GM12878 (cell line): Measurements from ENCODE around the gene PPM1E. TPM values are rescaled to one million over a fixed set of nuclear protein-coding genes. Genes with fewer than 3 reads are reported as not detected.
A peak's percentile ranks its signal among the peaks of the same experiment; 100 is the strongest.

Source experiments
- ATAC-seq: fragments of 200-7000 bp; cut with Tn5 transposase; 3 replicates; pipeline ENCODE4 v1.9.1; 2020; ENCODE audit warnings: mild to moderate bottlenecking, moderate library complexity
- BruUV-seq: library from RNA; stranded (reverse); fragments of 400-500 nt; replicated peaks from 2 replicates; lab custom pipeline; 2021; lab: Mats Ljungman, UMichigan
- CTCF ChIA-PET: fragments of 300-600 bp; sonication (Branson Sonifier 250); formaldehyde crosslinking; extraction: SDS; loops from one replicate; lab custom pipeline; 2021; ENCODE audit warnings: inconsistent platforms; lab: Yijun Ruan, JAX
- POLR2A ChIA-PET: fragments of 350-600 bp; formaldehyde crosslinking; extraction: SDS; loops from one replicate; lab custom pipeline; 2021; ENCODE audit warnings: inconsistent platforms; lab: Charles Lee
- RAD21 ChIA-PET: fragments of 300-600 bp; sonication (Branson Sonifier 250); formaldehyde crosslinking; loops from one replicate; lab custom pipeline; 2023; ENCODE audit warnings: antibody characterized with exemption; ENCODE audit not compliant: unreplicated experiment; lab: Charles Lee
- SMC1A ChIA-PET: fragments of 300-600 bp; sonication (Branson Sonifier 250); formaldehyde crosslinking; loops from one replicate; lab custom pipeline; 2023; ENCODE audit not compliant: unreplicated experiment, uncharacterized antibody; lab: Charles Lee
- DNase-seq: peaks from one replicate; pipeline ENCODE4 v3.0.0-alpha.2; 2011; ENCODE audit warnings: low read depth, low spot score
- FAIRE-seq: peaks from 3 replicates; lab custom pipeline; 2011; peaks lifted over from hg19 to GRCh38; lab: Jason Lieb, UNC
- H2AFZ ChIP-seq: 2 replicates; pipeline ENCODE4 v1.6.0; 2011; ENCODE audit warnings: low read depth, low read length, control low read depth; ENCODE audit not compliant: control insufficient read depth
- H3K27ac ChIP-seq: 2 replicates; pipeline ENCODE4 v1.5.1; 2011; ENCODE audit warnings: control low read depth; ENCODE audit not compliant: control insufficient read depth, insufficient read depth
- H3K27me3 ChIP-seq, 2 experiments: replicated peaks in 1 of 2; 2 replicates each; pipeline versions ENCODE4 v1.6.0 to v1.6.1; 2011; ENCODE audit warnings: low read length in 1 of 2; ENCODE audit not compliant: control insufficient read depth in 2 of 2, insufficient read depth in 2 of 2
- H3K36me3 ChIP-seq, 2 experiments: 2 replicates each; pipeline ENCODE4 v1.5.1; 2011; ENCODE audit warnings: low read length in 1 of 2; ENCODE audit not compliant: control insufficient read depth in 2 of 2, insufficient read depth in 2 of 2
- H3K4me1 ChIP-seq: 2 replicates; pipeline ENCODE4 v1.6.1; 2011; ENCODE audit warnings: mild to moderate bottlenecking, low read length, moderate library complexity, mixed read lengths; ENCODE audit not compliant: control insufficient read depth, insufficient read depth
- H3K4me2 ChIP-seq: 2 replicates; pipeline ENCODE4 v1.6.0; 2011; ENCODE audit warnings: control low read depth; ENCODE audit not compliant: control insufficient read depth, insufficient read depth
- H3K4me3 ChIP-seq: fragments of 200-600 bp; sonication (generic); 2 replicates; pipeline ENCODE4 v1.5.1; 2016
- H3K79me2 ChIP-seq: 2 replicates; pipeline ENCODE4 v1.6.0; 2011; ENCODE audit warnings: low read length; ENCODE audit not compliant: control insufficient read depth, insufficient read depth
- H3K9ac ChIP-seq: 2 replicates; pipeline ENCODE4 v1.8.0; 2011; ENCODE audit warnings: low read length, control low read depth, mixed read lengths; ENCODE audit not compliant: control insufficient read depth, insufficient read depth
- H3K9me3 ChIP-seq: replicated peaks from 3 replicates; pipeline ENCODE4 v1.5.1; 2011; ENCODE audit warnings: mild to moderate bottlenecking, low read length; ENCODE audit not compliant: control insufficient read depth, insufficient read depth
- H4K20me1 ChIP-seq: 2 replicates; pipeline ENCODE4 v1.6.0; 2011; ENCODE audit not compliant: control insufficient read depth, insufficient read depth
- ATF7 ChIP-seq: fragments of 450-650 bp; IDR thresholded peaks from 2 replicates; pipeline ENCODE4 v1.6.1; 2016; ENCODE audit warnings: low read depth, mild to moderate bottlenecking
- BACH1 ChIP-seq: fragments of 450-650 bp; IDR thresholded peaks from 2 replicates; pipeline ENCODE4 v1.6.1; 2017; ENCODE audit warnings: mild to moderate bottlenecking, borderline replicate concordance
- CBFB ChIP-seq: IDR thresholded peaks from 2 replicates; pipeline ENCODE4 v1.6.1; 2016; ENCODE audit warnings: antibody characterized with exemption, low read depth
- CREM ChIP-seq: IDR thresholded peaks from 2 replicates; pipeline ENCODE4 v1.6.1; 2014; ENCODE audit warnings: antibody characterized with exemption, low read depth
- DPF2 ChIP-seq: fragments of 450-650 bp; IDR thresholded peaks from 2 replicates; pipeline ENCODE4 v1.6.1; 2017; ENCODE audit warnings: mild to moderate bottlenecking
- ETV6 ChIP-seq, 2 experiments: fragments of 450-650 bp in 1 of 2; IDR thresholded peaks in 1 of 2; conservative IDR thresholded peaks in 1 of 2; 2 replicates each; pipeline ENCODE4 v1.6.1; 2014; ENCODE audit warnings: antibody characterized with exemption in 1 of 2, borderline replicate concordance in 1 of 2, low read depth in 1 of 2, mild to moderate bottlenecking in 1 of 2, moderate library complexity in 1 of 2
- GATAD2B ChIP-seq: fragments of 450-650 bp; conservative IDR thresholded peaks from 2 replicates; pipeline ENCODE4 v1.6.1; 2017; ENCODE audit warnings: low read depth, mild to moderate bottlenecking, moderate library complexity
- IKZF1 ChIP-seq: fragments of 450-650 bp; conservative IDR thresholded peaks from 2 replicates; pipeline ENCODE4 v1.6.1; 2017; ENCODE audit warnings: antibody characterized with exemption, mild to moderate bottlenecking
- IRF4 ChIP-seq: IDR thresholded peaks from 2 replicates; pipeline ENCODE4 v1.6.1; 2011; ENCODE audit warnings: low read depth, low read length
- JUNB ChIP-seq: IDR thresholded peaks from 2 replicates; pipeline ENCODE4 v1.6.1; 2016; ENCODE audit warnings: antibody characterized with exemption, mild to moderate bottlenecking
- MEF2B ChIP-seq: fragments of 450-650 bp; IDR thresholded peaks from 2 replicates; pipeline ENCODE4 v1.6.1; 2018; ENCODE audit warnings: mild to moderate bottlenecking, moderate library complexity; ENCODE audit not compliant: partially characterized antibody, poor library complexity, severe bottlenecking
- MTA2 ChIP-seq: fragments of 450-650 bp; IDR thresholded peaks from 2 replicates; pipeline ENCODE4 v1.6.1; 2016; ENCODE audit warnings: low read depth, mild to moderate bottlenecking, moderate library complexity
- NBN ChIP-seq: fragments of 450-650 bp; IDR thresholded peaks from 2 replicates; pipeline ENCODE4 v1.6.1; 2016
- NFIC ChIP-seq: IDR thresholded peaks from 2 replicates; pipeline ENCODE4 v1.6.1; 2012; ENCODE audit warnings: low read depth, mild to moderate bottlenecking, inconsistent platforms, low read length, moderate library complexity
- NFXL1 ChIP-seq: fragments of 450-650 bp; IDR thresholded peaks from 2 replicates; pipeline ENCODE4 v1.6.1; 2017; ENCODE audit warnings: antibody characterized with exemption, mild to moderate bottlenecking, borderline replicate concordance
- POLR2A ChIP-seq: IDR thresholded peaks from 2 replicates; pipeline ENCODE4 v1.6.1; 2011; ENCODE audit warnings: low read depth, mild to moderate bottlenecking, low read length
- SUPT20H ChIP-seq: IDR thresholded peaks from 2 replicates; pipeline ENCODE4 v1.6.1; 2011; ENCODE audit warnings: low read depth, mild to moderate bottlenecking, low read length, moderate library complexity, borderline replicate concordance; ENCODE audit not compliant: control insufficient read depth
- ZNF217 ChIP-seq: fragments of 450-650 bp; IDR thresholded peaks from 2 replicates; pipeline ENCODE4 v1.6.1; 2017; ENCODE audit warnings: antibody characterized with exemption, mild to moderate bottlenecking
- WGBS: methylation state at CpG from one replicate; pipeline ENCODE4 v1.1.6; 2016; ENCODE audit warnings: low lambda C conversion rate; ENCODE audit not compliant: insufficient replicate concordance, insufficient coverage; ENCODE audit errors: missing lambda C conversion rate; 5-methylcytosine and 5-hydroxymethylcytosine counted together
- in situ Hi-C: fragments of 300-500 bp; cut with MboI; formaldehyde crosslinking; loops from 9 replicates; pipeline ENCODE4 v1.14.3; 2018; ENCODE audit warnings: mixed read lengths
- intact Hi-C: fragments of 100-400 bp; cut with micrococcal nuclease; formaldehyde crosslinking; loops from one replicate; pipeline ENCODE4 v1.14.2; 2022; ENCODE audit not compliant: unreplicated experiment
- polyA plus RNA-seq, 11 experiments: library from polyadenylated mRNA; depleted of rRNA in 4 of 11; unstranded in 6 of 11; stranded (reverse) in 5 of 11; fragments of >200 nt; fragmentation: Nextera tagmentation in 4 of 11; fragmentation: Illumina TruSeq in 1 of 11; extraction: Ambion mirVana in 4 of 11; extraction: Trizol in 1 of 11; gene quantifications; 1 replicate in 1 of 11; 2 replicates in 10 of 11; pipeline versions ENCODE4 v1.2.1 to v1.2.3, GENCODE V29; 2011 to 2016; ENCODE audit warnings: inconsistent platforms in 2 of 11, missing spikeins in 2 of 11, low read depth in 1 of 11
- total RNA-seq, 4 experiments: library from RNA; depleted of rRNA in 3 of 4; stranded (reverse); fragments of >200 nt in 3 of 4; fragmentation: Illumina TruSeq in 1 of 4; extraction: Trizol in 1 of 4; gene quantifications; 2 replicates each; pipeline versions ENCODE4 v1.2.1 to v1.2.3, GENCODE V29; 2013 to 2021
- TF ChIP-seq, protein P1 (sequence below): fragments of 450-650 bp; IDR thresholded peaks from 2 replicates; pipeline ENCODE4 v1.6.1; 2017; ENCODE audit warnings: mild to moderate bottlenecking, moderate library complexity
- TF ChIP-seq, protein P2 (sequence below): fragments of 450-650 bp; IDR thresholded peaks from 2 replicates; pipeline ENCODE4 v1.6.1; 2017; ENCODE audit warnings: low read depth, mild to moderate bottlenecking, moderate library complexity

The PPM1E gene
- total and polyA plus RNA-seq, 10 of the 15 experiments (the other 5 are each of a cell fraction or from before 2014, with no cell fraction given): 0.07 to 0.28 (median 0.16) TPM

DNA sequence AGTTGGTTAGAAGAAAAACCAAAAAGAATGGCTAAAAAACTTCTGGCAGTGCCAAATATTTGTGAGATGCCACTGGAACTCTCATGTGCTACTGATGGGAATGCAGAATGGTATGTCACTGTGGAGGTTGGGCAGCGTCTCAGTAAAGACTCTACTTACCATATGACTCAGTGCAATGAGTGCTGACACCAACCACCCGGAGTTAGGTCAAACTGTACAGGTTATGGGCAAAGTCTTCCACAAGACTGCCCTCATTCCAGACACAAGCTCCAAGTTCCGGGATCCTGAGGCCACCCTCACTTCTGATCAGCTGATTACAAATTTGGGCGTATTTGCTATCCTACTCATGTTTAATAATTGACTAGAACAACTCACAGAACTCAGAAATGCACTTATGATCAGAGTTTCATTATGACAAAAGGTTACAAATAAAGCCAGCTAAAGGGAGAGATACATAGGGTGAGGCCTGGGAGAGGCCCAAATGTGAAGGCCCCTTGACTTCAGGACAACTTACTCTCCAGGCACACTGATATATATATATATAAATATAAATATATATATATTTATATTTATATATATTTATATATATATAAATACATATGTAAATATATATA is 236.2 kb downstream of the PPM1E start:
- ChIA-PET POLR2A (interaction anchor here (1.0 to 1.4 kb wide), 2 partner anchors 9 to 22 kb away, joined by 3 to 4 read pairs; no protein-coding TSS in a partner anchor), RAD21 (interaction anchor here (0.8 to 4.6 kb wide), 7 partner anchors 11 to 473 kb away, joined by 3 to 30 read pairs (median 4); no protein-coding TSS in a partner anchor), SMC1A (interaction anchor here (1.0 to 5.7 kb wide), 9 partner anchors 10 to 413 kb away, joined by 3 to 28 read pairs (median 4); no protein-coding TSS in a partner anchor), CTCF (interaction anchor here (0.6 to 3.3 kb wide), 5 partner anchors 11 to 28 kb away, joined by 3 to 12 read pairs (median 3); no protein-coding TSS in a partner anchor)
- 3% methylated on average over 4 of the region's 4 CpGs for WGBS
- Histone ChIP-seq H3K4me2 (peak overlapping the region; percentile 59), H4K20me1 (no peaks in the 10 kb centered on the region), H3K4me1 (peaks cover 6% of the 10 kb centered on the region), H3K27me3 (no peaks in the 10 kb centered on the region), H3K4me3 (no peak overlapping the region), H2AFZ (peak overlapping the region; percentile 58), H3K79me2 (no peaks in the 10 kb centered on the region), H3K27ac (no peak overlapping the region), H3K9ac (no peak overlapping the region; the same call in 1 of the 2 replicates), H3K9me3 (no peaks in the 10 kb centered on the region), H3K36me3 (peaks cover 0 to 2% of the 10 kb centered on the region in 2 experiments; a peak in 2 of 4 replicates)
- ATAC-seq (peak; percentile 96), DNase-seq (peak; percentile 39), FAIRE-seq (no peak)
- intact Hi-C loops (no loop called here), in situ Hi-C loops (no loop called here)
- no TSS peak for BruUV-seq
- TF ChIP-seq MTA2 (peak; percentile 60; the same call in 1 of the 2 replicates), ZNF217 (peak; percentile 50; the same call in 1 of the 2 replicates), GATAD2B (0 out of 2 replicates have a peak, but pooled peaks have one; percentile 21), SUPT20H (no peak), NBN (peak; percentile 28; the same call in 1 of the 2 replicates), CREM (no peak; the same call in 1 of the 2 replicates), NFXL1 (0 out of 2 replicates have a peak, but pooled peaks have one; percentile 67), JUNB (peak; percentile 82), DPF2 (peak; percentile 63), ATF7 (peak; percentile 61), MEF2B (no peak), CBFB (no peak), NFIC (peak; percentile 36; the same call in 1 of the 2 replicates), ETV6 (conservative IDR thresholded peaks at IDR 0.05 in 1 of 2, IDR thresholded peaks at IDR 0.05 in 1 of 2; ENCODE audit: borderline replicate concordance in 1 of 2, low read depth in 1 of 2) (peak in 1 of 2 experiments; percentile 46; a peak in 1 of 4 replicates), BACH1 (0 out of 2 replicates have a peak, but pooled peaks have one; percentile 29), IRF4 (peak; percentile 62; the same call in 1 of the 2 replicates), IKZF1 (peak; percentile 75), POLR2A (no peak)
- TF ChIP-seq, protein P1, sequence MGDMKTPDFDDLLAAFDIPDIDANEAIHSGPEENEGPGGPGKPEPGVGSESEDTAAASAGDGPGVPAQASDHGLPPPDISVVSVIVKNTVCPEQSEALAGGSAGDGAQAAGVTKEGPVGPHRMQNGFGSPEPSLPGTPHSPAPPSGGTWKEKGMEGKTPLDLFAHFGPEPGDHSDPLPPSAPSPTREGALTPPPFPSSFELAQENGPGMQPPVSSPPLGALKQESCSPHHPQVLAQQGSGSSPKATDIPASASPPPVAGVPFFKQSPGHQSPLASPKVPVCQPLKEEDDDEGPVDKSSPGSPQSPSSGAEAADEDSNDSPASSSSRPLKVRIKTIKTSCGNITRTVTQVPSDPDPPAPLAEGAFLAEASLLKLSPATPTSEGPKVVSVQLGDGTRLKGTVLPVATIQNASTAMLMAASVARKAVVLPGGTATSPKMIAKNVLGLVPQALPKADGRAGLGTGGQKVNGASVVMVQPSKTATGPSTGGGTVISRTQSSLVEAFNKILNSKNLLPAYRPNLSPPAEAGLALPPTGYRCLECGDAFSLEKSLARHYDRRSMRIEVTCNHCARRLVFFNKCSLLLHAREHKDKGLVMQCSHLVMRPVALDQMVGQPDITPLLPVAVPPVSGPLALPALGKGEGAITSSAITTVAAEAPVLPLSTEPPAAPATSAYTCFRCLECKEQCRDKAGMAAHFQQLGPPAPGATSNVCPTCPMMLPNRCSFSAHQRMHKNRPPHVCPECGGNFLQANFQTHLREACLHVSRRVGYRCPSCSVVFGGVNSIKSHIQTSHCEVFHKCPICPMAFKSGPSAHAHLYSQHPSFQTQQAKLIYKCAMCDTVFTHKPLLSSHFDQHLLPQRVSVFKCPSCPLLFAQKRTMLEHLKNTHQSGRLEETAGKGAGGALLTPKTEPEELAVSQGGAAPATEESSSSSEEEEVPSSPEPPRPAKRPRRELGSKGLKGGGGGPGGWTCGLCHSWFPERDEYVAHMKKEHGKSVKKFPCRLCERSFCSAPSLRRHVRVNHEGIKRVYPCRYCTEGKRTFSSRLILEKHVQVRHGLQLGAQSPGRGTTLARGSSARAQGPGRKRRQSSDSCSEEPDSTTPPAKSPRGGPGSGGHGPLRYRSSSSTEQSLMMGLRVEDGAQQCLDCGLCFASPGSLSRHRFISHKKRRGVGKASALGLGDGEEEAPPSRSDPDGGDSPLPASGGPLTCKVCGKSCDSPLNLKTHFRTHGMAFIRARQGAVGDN: peak; percentile 61
- TF ChIP-seq, protein P2, sequence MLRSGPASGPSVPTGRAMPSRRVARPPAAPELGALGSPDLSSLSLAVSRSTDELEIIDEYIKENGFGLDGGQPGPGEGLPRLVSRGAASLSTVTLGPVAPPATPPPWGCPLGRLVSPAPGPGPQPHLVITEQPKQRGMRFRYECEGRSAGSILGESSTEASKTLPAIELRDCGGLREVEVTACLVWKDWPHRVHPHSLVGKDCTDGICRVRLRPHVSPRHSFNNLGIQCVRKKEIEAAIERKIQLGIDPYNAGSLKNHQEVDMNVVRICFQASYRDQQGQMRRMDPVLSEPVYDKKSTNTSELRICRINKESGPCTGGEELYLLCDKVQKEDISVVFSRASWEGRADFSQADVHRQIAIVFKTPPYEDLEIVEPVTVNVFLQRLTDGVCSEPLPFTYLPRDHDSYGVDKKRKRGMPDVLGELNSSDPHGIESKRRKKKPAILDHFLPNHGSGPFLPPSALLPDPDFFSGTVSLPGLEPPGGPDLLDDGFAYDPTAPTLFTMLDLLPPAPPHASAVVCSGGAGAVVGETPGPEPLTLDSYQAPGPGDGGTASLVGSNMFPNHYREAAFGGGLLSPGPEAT: peak; percentile 36; the same call in 1 of the 2 replicates
